Measurements from ENCODE around the gene HS6ST2.

HS6ST2 gene

DNA sequence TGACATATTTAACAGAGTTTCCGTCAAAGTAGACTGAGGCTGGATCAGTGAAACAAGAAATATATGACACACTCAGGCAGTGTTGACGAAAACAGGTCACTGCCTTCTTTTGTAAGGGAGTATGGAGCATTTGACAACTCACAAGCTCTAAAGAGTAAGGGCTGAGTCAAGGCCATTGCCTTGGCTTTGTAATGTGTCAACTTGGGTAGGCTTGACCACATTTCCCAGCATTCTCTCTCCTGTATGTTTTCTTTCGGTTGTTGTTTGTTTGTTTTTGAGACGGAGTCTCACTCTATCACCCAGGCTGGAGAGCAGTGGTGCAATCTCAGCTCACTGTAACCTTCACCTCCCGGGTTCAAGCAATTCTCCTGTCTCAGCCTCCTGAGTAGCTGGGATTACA is 344.6 kb downstream of the HS6ST2 start:
- no peaks in the 10 kb centered on the region for H3F3A ChIP-seq (ENCODE audit: insufficient read depth, low read length)
- H3K36me3 ChIP-seq (ENCODE audit: insufficient read depth, low read length): no peaks in the 10 kb centered on the region
- H2AFZ ChIP-seq (ENCODE audit: low read length): no peak overlapping the region
- H3K27me3 ChIP-seq (ENCODE audit: insufficient read depth, low read length): no peaks in the 10 kb centered on the region
- H3K79me2 ChIP-seq (ENCODE audit: insufficient read depth, low read length): no peaks in the 10 kb centered on the region
- no peak overlapping the region for H3K9ac ChIP-seq (ENCODE audit: low read length)
- no peak overlapping the region for H3K4me2 ChIP-seq (ENCODE audit: low read length)
- no peaks in the 10 kb centered on the region for H4K20me1 ChIP-seq (ENCODE audit: insufficient read depth, low read length)
- no peaks in the 10 kb centered on the region for H3K9me3 ChIP-seq (ENCODE audit: low read length)
- H3K9me2 ChIP-seq (ENCODE audit: low read depth, low read length): no peaks in the 10 kb centered on the region
- TF ChIP-seq, protein P1, sequence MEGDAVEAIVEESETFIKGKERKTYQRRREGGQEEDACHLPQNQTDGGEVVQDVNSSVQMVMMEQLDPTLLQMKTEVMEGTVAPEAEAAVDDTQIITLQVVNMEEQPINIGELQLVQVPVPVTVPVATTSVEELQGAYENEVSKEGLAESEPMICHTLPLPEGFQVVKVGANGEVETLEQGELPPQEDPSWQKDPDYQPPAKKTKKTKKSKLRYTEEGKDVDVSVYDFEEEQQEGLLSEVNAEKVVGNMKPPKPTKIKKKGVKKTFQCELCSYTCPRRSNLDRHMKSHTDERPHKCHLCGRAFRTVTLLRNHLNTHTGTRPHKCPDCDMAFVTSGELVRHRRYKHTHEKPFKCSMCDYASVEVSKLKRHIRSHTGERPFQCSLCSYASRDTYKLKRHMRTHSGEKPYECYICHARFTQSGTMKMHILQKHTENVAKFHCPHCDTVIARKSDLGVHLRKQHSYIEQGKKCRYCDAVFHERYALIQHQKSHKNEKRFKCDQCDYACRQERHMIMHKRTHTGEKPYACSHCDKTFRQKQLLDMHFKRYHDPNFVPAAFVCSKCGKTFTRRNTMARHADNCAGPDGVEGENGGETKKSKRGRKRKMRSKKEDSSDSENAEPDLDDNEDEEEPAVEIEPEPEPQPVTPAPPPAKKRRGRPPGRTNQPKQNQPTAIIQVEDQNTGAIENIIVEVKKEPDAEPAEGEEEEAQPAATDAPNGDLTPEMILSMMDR (IDR thresholded peaks at IDR 0.05; ENCODE audit: low read length): no peak
- TF ChIP-seq EZH2 (IDR thresholded peaks at IDR 0.05; ENCODE audit: borderline replicate concordance, low read length): no peak
- no peaks in the 10 kb centered on the region for H3K4me1 ChIP-seq (ENCODE audit: insufficient read depth, low read length, severe bottlenecking)
- no peak overlapping the region for H3K27ac ChIP-seq (ENCODE audit: low read depth, low read length, poor library complexity, severe bottlenecking)
- H3K4me3 ChIP-seq (ENCODE audit: low read depth, low read length, poor library complexity, severe bottlenecking): no peak overlapping the region

DNA sequence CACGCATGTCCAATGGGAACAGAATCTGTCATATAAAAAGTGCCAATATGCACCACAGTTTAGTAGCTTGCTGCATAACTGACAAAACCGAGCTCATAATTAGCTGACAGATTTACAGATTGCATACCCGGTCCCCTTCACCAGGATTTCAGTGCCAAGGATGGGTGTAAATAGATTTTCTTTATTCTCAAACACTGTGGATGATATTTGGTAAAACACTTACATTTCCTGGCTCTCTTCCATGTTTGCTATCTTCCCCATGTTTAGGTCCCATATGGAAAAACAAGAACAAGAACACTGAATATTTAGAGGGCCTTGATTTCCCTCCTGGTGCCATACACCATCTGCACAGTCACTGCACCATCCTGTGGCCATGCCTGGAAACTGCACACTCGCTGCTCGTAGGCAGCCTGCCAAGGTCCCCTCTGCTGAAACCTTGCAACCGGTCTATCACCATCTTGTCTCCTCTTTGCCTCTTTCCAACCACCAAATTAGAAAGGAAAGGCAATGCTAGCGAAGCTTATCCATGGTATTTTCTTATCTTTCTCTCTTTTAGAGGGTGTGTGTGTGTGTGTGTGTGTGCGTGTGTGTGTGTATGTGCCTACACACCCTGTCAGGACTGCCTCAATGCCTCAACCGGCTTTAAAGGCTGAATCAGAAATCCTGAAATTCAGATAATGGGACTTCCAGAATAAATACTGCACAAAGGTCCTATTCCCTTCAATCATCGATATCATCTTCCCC is 345.4 kb downstream of the HS6ST2 start:
- Histone ChIP-seq H3K79me2 (ENCODE audit: insufficient read depth, low read length) (no peaks in the 10 kb centered on the region), H2AFZ (ENCODE audit: low read length) (no peak overlapping the region), H3K9me3 (ENCODE audit: low read length) (no peaks in the 10 kb centered on the region), H3K4me3 (ENCODE audit: low read depth, low read length, poor library complexity, severe bottlenecking) (no peak overlapping the region), H3F3A (ENCODE audit: insufficient read depth, low read length) (no peaks in the 10 kb centered on the region), H3K9me2 (ENCODE audit: low read depth, low read length) (no peaks in the 10 kb centered on the region), H3K27ac (ENCODE audit: low read depth, low read length, poor library complexity, severe bottlenecking) (no peak overlapping the region), H4K20me1 (ENCODE audit: insufficient read depth, low read length) (no peaks in the 10 kb centered on the region), H3K27me3 (ENCODE audit: insufficient read depth, low read length) (no peaks in the 10 kb centered on the region), H3K4me1 (ENCODE audit: insufficient read depth, low read length, severe bottlenecking) (no peaks in the 10 kb centered on the region), H3K9ac (ENCODE audit: low read length) (no peak overlapping the region), H3K36me3 (ENCODE audit: insufficient read depth, low read length) (no peaks in the 10 kb centered on the region), H3K4me2 (ENCODE audit: low read length) (no peak overlapping the region)
- TF ChIP-seq, protein P1 (IDR thresholded peaks at IDR 0.05; ENCODE audit: low read length): peak; percentile 70
- TF ChIP-seq EZH2 (IDR thresholded peaks at IDR 0.05; ENCODE audit: borderline replicate concordance, low read length): no peak

DNA sequence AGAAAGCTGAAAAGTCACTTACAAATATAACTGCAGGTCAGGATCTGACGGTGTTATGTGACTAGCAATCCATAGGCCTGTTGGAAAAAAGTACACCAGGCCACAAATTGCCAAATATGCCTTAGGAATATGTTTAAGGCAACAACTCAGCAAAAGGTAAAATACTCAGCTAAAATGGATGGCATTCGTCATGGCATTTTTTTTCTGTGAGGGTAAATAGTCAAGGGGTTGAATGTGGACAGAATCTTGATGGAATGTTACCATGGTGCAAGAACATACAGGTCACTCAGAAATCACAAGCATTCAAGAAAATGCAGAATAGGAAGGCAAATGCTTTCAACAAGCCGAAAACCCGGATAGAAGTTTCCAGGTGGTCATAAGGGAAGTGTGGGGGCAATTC is 347.9 kb downstream of the HS6ST2 start:
- H3K4me3 ChIP-seq (ENCODE audit: low read depth, low read length, poor library complexity, severe bottlenecking): no peak overlapping the region
- no peak overlapping the region for H2AFZ ChIP-seq (ENCODE audit: low read length)
- no peak overlapping the region for H3K9ac ChIP-seq (ENCODE audit: low read length)
- no peaks in the 10 kb centered on the region for H3K36me3 ChIP-seq (ENCODE audit: insufficient read depth, low read length)
- no peak overlapping the region for H3K4me2 ChIP-seq (ENCODE audit: low read length)
- H3K79me2 ChIP-seq (ENCODE audit: insufficient read depth, low read length): no peaks in the 10 kb centered on the region
- no peaks in the 10 kb centered on the region for H3K9me2 ChIP-seq (ENCODE audit: low read depth, low read length)
- H4K20me1 ChIP-seq (ENCODE audit: insufficient read depth, low read length): no peaks in the 10 kb centered on the region
- no peaks in the 10 kb centered on the region for H3K4me1 ChIP-seq (ENCODE audit: insufficient read depth, low read length, severe bottlenecking)
- no peaks in the 10 kb centered on the region for H3K9me3 ChIP-seq (ENCODE audit: low read length)
- H3F3A ChIP-seq (ENCODE audit: insufficient read depth, low read length): no peaks in the 10 kb centered on the region
- no peaks in the 10 kb centered on the region for H3K27me3 ChIP-seq (ENCODE audit: insufficient read depth, low read length)
- no peak for TF ChIP-seq EZH2 (IDR thresholded peaks at IDR 0.05; ENCODE audit: borderline replicate concordance, low read length)
- TF ChIP-seq, protein P1 (IDR thresholded peaks at IDR 0.05; ENCODE audit: low read length): no peak
- no peak overlapping the region for H3K27ac ChIP-seq (ENCODE audit: low read depth, low read length, poor library complexity, severe bottlenecking)
